Heart left ventricle (tissue), 13 donors: ENCODE results near the gene TBC1D3.
"Not testable (repeated sequence)": the region's sequence is repeated elsewhere in the genome, so short reads cannot be mapped to it uniquely, and the experiment has no call there.

Source experiments
- CTCF ChIP-seq, 12 donors: fragments of 200-600 bp; sonication (generic) in 4 of 12; IDR thresholded peaks; one replicate each; pipeline versions ENCODE4 v1.5.0 to v1.8.0; 2018 to 2022; ENCODE audit warnings: antibody characterized with exemption in 12 of 12, mild to moderate bottlenecking in 5 of 12
- POLR2A ChIP-seq, 2 donors: fragments of 450-650 bp; IDR thresholded peaks; one replicate each; pipeline ENCODE4 v1.6.1; 2017; ENCODE audit warnings: antibody characterized with exemption in 2 of 2, mild to moderate bottlenecking in 2 of 2, moderate library complexity in 2 of 2
- donor health status: ischemic (EF 13 %, LVEDD 7.1; RV severe dilation, severe dysfunction).
- donor health status: DM: no; HTN: yes; CAD: no.
- donor health status: DM: no; HTN: no; CAD: no.
- donor health status: ischemic (EF 25% LVEDD 6.9; RV normal size, moderate dysfunction).
- donor health status: ischemic (EF 25% LVEDD 5.7; RV mildly dilated, moderate dysfunction).
- donor health status: ischemic (EF 35%, LVEDD 5.7; RV mildly dilated, moderate dysfunction).
- donor health status: nonischemic (EF 11% LVEDD 7.7; RV severe dilation, severe dysfunction).
- donor health status: DM: yes; HTN: yes; CAD: no.
- donor health status: PGD.
- donor health status: ischemic (EF 29% LVEDD 5.4; RV normal size, mild dysfunction).
- donor health status: nonischemic (EF 23%, LVEDD 6.1; RV moderate dilation, normal function).

GRCh38 chr17:38192455-38192854 lies at the start of gene TBC1D3:
- not testable (repeated sequence) for TF ChIP-seq CTCF, POLR2A (IDR thresholded peaks at IDR 0.05)
